SK-N-SH treated with all-trans-retinoic acid at 6 μM for 48 hours (cell line): ENCODE results near the gene KLK3.
"Not testable (repeated sequence)": the region's sequence is repeated elsewhere in the genome, so short reads cannot be mapped to it uniquely, and the experiment has no call there.

Experiments
- ATAC-seq: fragments of 200-7000 bp; cut with Tn5 transposase; 3 replicates; pipeline ENCODE4 v1.9.1; 2020; ENCODE audit warnings: mild to moderate bottlenecking, moderate library complexity
- ARNTL ChIP-seq: fragments of 450-650 bp; formaldehyde crosslinking; IDR thresholded peaks from 2 replicates; pipeline ENCODE4 v1.5.0; 2020; ENCODE audit warnings: low read depth, mild to moderate bottlenecking, moderate library complexity, borderline replicate concordance
- BACH2 ChIP-seq: fragments of 250-450 bp; sonication (Bioruptor Pico); IDR thresholded peaks from 2 replicates; pipeline ENCODE4 v1.9.0; 2021; ENCODE audit warnings: mild to moderate bottlenecking, borderline replicate concordance
- CSDC2 ChIP-seq: fragments of 250-450 bp; sonication (Bioruptor Pico); IDR thresholded peaks from 2 replicates; pipeline ENCODE4 v1.5.0; 2020; ENCODE audit warnings: mild to moderate bottlenecking, moderate library complexity
- GLIS3 ChIP-seq: fragments of 250-450 bp; sonication (Bioruptor Pico); IDR thresholded peaks from 2 replicates; pipeline ENCODE4 v1.5.0; 2020; ENCODE audit warnings: mild to moderate bottlenecking, moderate library complexity
- ISL1 ChIP-seq: fragments of 250-450 bp; sonication (Bioruptor Pico); IDR thresholded peaks from 2 replicates; pipeline ENCODE4 v2.1.2; 2022; ENCODE audit warnings: mild to moderate bottlenecking, moderate library complexity
- OSR1 ChIP-seq: fragments of 250-450 bp; sonication (Bioruptor Pico); IDR thresholded peaks from 2 replicates; pipeline ENCODE4 v1.8.0; 2022; ENCODE audit warnings: moderate library complexity, mild to moderate bottlenecking, inconsistent platforms
- RARB ChIP-seq: fragments of 250-450 bp; sonication (Bioruptor Pico); IDR thresholded peaks from 2 replicates; pipeline ENCODE4 v1.8.0; 2021; ENCODE audit warnings: mild to moderate bottlenecking, moderate library complexity
- SNAI2 ChIP-seq: fragments of 250-450 bp; sonication (Bioruptor Pico); IDR thresholded peaks from 2 replicates; pipeline ENCODE4 v1.5.0; 2020; ENCODE audit warnings: mild to moderate bottlenecking, moderate library complexity
- TCF4 ChIP-seq: fragments of 250-450 bp; sonication (Bioruptor Pico); IDR thresholded peaks from 2 replicates; pipeline ENCODE4 v1.8.0; 2021; ENCODE audit warnings: mild to moderate bottlenecking, moderate library complexity, borderline replicate concordance
- TOX ChIP-seq: fragments of 250-450 bp; sonication (Bioruptor Pico); IDR thresholded peaks from 2 replicates; pipeline ENCODE4 v1.8.0; 2021; ENCODE audit warnings: mild to moderate bottlenecking, moderate library complexity, borderline replicate concordance
- ZC3H10 ChIP-seq: fragments of 250-450 bp; sonication (Bioruptor Pico); IDR thresholded peaks from 2 replicates; pipeline ENCODE4 v1.5.1; 2021; ENCODE audit warnings: mild to moderate bottlenecking, moderate library complexity
- ZFP3 ChIP-seq: fragments of 250-450 bp; sonication (Bioruptor Pico); IDR thresholded peaks from 2 replicates; pipeline ENCODE4 v1.5.0; 2020; ENCODE audit warnings: mild to moderate bottlenecking, moderate library complexity
- ZFP30 ChIP-seq: fragments of 450-650 bp; formaldehyde crosslinking; IDR thresholded peaks from 2 replicates; pipeline ENCODE4 v1.5.0; 2022; ENCODE audit warnings: mild to moderate bottlenecking, moderate library complexity
- ZNF565 ChIP-seq: fragments of 450-650 bp; formaldehyde crosslinking; conservative IDR thresholded peaks from 2 replicates; pipeline ENCODE4 v1.5.0; 2020; ENCODE audit warnings: low read depth, mild to moderate bottlenecking, moderate library complexity
- ZNF70 ChIP-seq: fragments of 450-650 bp; formaldehyde crosslinking; IDR thresholded peaks from 2 replicates; pipeline ENCODE4 v1.5.0; 2020; ENCODE audit warnings: mild to moderate bottlenecking, moderate library complexity
- ZNF8 ChIP-seq: fragments of 450-650 bp; formaldehyde crosslinking; IDR thresholded peaks from 2 replicates; pipeline ENCODE4 v1.5.0; 2020; ENCODE audit warnings: mild to moderate bottlenecking, moderate library complexity
- TF ChIP-seq, protein P1 (sequence below): fragments of 250-450 bp; sonication (Bioruptor Pico); IDR thresholded peaks from 2 replicates; pipeline ENCODE4 v1.8.0; 2020; ENCODE audit warnings: mild to moderate bottlenecking, moderate library complexity, borderline replicate concordance
- TF ChIP-seq, protein P2 (sequence below): fragments of 250-450 bp; sonication (Bioruptor Pico); IDR thresholded peaks from 2 replicates; pipeline ENCODE4 v1.5.1; 2020; ENCODE audit warnings: low read depth, mild to moderate bottlenecking, moderate library complexity
- TF ChIP-seq, protein P3 (sequence below): fragments of 250-450 bp; sonication (Bioruptor Pico); IDR thresholded peaks from 2 replicates; pipeline ENCODE4 v1.5.1; 2021; ENCODE audit warnings: mild to moderate bottlenecking, moderate library complexity
- TF ChIP-seq, protein P4 (sequence below): fragments of 250-450 bp; sonication (Bioruptor Pico); IDR thresholded peaks from 2 replicates; pipeline ENCODE4 v1.5.0; 2020; ENCODE audit warnings: mild to moderate bottlenecking, moderate library complexity

The KLK3 gene

DNA sequence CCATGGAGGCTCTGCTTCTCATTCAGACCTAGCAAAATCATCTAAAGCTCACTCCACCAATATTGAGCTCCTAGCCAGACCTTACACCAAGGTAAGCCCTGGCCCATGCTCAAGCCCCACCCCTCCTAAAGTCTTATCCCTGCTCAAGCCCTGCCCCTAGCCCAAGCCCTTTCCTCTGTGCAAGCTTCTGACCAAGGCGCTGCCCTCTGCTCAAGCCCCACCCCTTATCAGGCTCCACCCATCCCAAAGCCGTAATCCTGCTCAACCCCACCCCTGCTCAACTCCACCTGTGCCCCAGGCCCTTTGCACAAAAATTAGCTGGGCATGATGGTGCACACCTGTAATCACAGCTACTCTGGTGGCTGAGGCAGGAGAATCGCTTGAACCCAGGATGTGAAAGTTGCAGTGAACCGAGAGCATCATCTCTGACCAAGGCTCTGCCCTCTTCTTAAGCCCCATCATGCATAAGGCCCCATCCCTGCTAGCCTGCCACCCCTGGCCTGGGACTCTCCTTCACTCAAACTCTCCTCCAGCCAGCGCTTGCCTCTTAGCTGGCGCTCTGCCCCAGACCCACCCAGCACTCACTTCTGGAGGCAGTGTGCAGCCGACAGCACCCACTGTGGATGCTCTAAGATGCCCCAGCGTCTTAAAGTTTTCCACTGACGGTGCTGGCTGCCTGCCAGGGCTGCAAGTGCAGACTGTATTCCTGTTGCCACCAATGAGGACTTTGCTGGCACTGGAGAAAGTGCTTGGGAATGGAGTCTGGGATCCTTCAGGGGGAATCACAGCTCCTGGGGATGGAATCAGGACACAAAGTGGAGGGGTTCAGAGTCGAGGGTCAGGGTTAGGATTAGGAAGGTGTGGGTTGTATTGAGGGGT lies 40.0 kb downstream of the KLK3 start:
- TF ChIP-seq BACH2 (CRISPR knock-in tag), result no peak
- TF ChIP-seq ISL1 (CRISPR knock-in tag), result no peak
- ATAC-seq, result no peak

DNA sequence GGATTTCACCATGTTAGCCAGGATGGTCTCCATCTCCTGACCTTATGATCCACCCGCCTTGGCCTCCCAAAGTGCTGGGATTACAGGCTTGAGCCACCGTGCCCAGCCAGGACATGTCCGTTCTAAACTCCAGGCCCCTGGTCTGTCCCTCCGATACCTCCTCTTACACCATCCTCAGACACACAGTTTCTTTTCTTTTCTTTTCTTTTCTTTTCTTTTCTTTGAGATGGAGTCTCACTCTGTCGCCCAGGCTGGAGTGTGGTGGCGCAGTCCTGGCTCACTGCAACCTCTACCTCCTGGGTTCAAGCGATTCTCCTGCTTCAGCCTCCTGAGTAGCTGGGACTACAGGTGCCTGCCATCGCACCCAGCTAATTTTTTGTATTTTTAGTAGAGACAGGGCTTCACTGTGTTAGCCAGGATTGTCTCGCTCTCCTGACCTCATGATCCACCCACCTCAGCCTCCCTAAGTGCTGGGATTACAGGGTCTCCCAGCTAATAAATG lies 41.4 kb downstream of the KLK3 start:
- not testable (repeated sequence) for ATAC-seq

DNA sequence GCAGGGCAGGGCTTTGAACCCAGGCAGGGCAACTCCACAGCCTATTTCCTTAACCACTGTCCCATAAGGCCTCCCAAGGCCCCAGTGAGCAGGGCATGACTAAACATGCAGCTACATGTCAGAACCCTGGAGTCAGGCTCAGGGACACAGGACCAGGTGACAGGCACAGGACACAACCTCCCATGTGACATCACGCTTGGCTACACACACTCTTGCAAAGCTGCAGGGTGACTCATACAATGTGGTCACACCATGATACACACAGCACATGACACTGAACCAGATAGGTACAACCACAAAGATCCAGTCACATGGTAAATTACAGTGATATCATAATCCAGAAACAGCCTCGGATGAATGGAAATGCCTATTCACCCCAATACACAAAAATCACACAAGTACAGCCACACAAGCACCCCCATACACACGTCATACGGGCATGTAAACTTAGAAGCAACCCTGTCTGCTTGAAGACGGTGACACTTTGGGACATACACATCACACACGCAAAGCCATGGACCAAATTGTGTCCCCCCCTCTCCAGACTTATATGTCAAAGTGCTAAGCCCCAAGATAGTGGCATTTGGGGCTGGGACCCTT lies 42.0 kb downstream of the KLK3 start:
- TF ChIP-seq ZNF565 (CRISPR knock-in tag), result no peak
- no peak for TF ChIP-seq ZFP30 (CRISPR knock-in tag)
- TF ChIP-seq, protein P1, sequence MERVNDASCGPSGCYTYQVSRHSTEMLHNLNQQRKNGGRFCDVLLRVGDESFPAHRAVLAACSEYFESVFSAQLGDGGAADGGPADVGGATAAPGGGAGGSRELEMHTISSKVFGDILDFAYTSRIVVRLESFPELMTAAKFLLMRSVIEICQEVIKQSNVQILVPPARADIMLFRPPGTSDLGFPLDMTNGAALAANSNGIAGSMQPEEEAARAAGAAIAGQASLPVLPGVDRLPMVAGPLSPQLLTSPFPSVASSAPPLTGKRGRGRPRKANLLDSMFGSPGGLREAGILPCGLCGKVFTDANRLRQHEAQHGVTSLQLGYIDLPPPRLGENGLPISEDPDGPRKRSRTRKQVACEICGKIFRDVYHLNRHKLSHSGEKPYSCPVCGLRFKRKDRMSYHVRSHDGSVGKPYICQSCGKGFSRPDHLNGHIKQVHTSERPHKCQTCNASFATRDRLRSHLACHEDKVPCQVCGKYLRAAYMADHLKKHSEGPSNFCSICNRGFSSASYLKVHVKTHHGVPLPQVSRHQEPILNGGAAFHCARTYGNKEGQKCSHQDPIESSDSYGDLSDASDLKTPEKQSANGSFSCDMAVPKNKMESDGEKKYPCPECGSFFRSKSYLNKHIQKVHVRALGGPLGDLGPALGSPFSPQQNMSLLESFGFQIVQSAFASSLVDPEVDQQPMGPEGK (CRISPR knock-in tag), result no peak
- no peak for TF ChIP-seq SNAI2 (CRISPR knock-in tag)
- TF ChIP-seq, protein P2, sequence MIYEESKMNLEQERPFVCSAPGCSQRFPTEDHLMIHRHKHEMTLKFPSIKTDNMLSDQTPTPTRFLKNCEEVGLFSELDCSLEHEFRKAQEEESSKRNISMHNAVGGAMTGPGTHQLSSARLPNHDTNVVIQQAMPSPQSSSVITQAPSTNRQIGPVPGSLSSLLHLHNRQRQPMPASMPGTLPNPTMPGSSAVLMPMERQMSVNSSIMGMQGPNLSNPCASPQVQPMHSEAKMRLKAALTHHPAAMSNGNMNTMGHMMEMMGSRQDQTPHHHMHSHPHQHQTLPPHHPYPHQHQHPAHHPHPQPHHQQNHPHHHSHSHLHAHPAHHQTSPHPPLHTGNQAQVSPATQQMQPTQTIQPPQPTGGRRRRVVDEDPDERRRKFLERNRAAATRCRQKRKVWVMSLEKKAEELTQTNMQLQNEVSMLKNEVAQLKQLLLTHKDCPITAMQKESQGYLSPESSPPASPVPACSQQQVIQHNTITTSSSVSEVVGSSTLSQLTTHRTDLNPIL (CRISPR knock-in tag), result no peak
- no peak for TF ChIP-seq ZFP3 (CRISPR knock-in tag)
- TF ChIP-seq ARNTL (CRISPR knock-in tag), result no peak
- no peak for TF ChIP-seq BACH2 (CRISPR knock-in tag)
- TF ChIP-seq TCF4 (CRISPR knock-in tag), result no peak
- no peak for TF ChIP-seq TOX (CRISPR knock-in tag)
- TF ChIP-seq OSR1 (CRISPR knock-in tag), result no peak
- TF ChIP-seq CSDC2, result no peak
- no peak for TF ChIP-seq GLIS3 (CRISPR knock-in tag)
- TF ChIP-seq, protein P3, sequence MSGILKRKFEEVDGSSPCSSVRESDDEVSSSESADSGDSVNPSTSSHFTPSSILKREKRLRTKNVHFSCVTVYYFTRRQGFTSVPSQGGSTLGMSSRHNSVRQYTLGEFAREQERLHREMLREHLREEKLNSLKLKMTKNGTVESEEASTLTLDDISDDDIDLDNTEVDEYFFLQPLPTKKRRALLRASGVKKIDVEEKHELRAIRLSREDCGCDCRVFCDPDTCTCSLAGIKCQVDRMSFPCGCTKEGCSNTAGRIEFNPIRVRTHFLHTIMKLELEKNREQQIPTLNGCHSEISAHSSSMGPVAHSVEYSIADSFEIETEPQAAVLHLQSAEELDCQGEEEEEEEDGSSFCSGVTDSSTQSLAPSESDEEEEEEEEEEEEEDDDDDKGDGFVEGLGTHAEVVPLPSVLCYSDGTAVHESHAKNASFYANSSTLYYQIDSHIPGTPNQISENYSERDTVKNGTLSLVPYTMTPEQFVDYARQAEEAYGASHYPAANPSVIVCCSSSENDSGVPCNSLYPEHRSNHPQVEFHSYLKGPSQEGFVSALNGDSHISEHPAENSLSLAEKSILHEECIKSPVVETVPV (CRISPR knock-in tag), result no peak
- no peak for TF ChIP-seq ISL1 (CRISPR knock-in tag)
- ATAC-seq, result no peak

DNA sequence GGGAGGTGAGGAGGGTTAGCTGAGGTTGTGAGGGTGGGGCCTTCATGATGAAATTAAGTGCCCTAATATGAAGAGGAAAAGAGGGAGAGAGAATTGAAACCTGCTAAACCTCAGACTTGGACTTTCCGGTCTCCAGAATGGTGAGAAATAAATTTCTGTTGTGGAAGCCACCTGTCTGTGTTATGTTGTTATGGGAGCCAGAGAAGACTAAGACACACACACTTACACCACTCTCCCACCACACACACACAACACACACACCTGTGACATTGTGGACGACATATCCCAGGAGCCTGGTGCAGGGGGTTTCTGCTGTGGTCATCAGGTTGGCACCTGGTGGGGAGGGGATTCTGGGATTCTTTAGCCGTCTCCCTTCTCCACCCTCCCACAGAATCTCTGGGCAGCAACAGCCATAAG lies 42.5 kb downstream of the KLK3 start:
- TF ChIP-seq OSR1 (CRISPR knock-in tag), result no peak
- TF ChIP-seq RARB (CRISPR knock-in tag), result no peak
- no peak for ATAC-seq

DNA sequence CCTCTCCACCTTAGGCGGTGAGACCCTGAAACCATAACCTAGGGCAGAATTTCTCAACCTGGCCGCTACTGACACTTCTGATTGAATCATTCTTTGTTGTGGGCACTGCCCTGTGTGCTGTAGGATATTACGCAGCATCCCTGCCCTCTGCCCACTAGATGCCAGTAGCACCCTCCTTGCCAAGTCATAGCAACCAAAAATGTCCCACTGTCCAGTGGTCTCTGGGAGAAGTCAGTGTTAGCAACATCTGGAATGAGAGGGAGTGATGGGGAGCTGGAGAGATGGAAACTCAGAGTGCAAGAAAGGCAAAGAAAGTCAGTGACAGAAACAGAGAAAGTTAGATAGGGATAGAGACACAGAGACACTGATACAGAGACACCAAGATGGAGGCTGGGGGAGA lies 42.9 kb downstream of the KLK3 start:
- TF ChIP-seq ZC3H10 (CRISPR knock-in tag), result no peak
- TF ChIP-seq, protein P2 (CRISPR knock-in tag), result no peak
- no peak for ATAC-seq

DNA sequence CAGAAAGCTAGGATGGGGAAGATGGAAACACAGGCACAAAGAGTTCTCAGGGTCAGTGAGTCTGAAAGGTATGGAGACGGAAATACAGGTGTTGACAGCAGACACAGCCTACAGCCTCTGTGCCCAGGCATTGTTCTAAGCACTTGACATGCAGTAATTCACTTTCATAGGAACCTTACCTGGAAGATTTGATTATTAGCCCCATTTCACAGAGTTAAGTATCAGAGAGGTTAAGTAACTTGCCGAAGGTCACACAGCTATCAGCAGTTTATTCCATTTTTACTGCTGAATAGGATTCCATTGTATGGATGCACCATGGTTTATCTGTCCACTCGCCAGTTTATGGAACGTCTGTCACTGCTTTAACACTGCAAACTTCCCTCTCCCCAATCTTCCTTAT lies 43.3 kb downstream of the KLK3 start:
- ATAC-seq, result no peak
- TF ChIP-seq TOX (CRISPR knock-in tag) (no peak), ZFP3 (CRISPR knock-in tag) (no peak), SNAI2 (CRISPR knock-in tag) (no peak), RARB (CRISPR knock-in tag) (no peak), ZNF8 (CRISPR knock-in tag) (no peak), BACH2 (CRISPR knock-in tag) (no peak), ARNTL (CRISPR knock-in tag) (no peak), ZNF70 (CRISPR knock-in tag) (no peak)
- TF ChIP-seq, protein P4, sequence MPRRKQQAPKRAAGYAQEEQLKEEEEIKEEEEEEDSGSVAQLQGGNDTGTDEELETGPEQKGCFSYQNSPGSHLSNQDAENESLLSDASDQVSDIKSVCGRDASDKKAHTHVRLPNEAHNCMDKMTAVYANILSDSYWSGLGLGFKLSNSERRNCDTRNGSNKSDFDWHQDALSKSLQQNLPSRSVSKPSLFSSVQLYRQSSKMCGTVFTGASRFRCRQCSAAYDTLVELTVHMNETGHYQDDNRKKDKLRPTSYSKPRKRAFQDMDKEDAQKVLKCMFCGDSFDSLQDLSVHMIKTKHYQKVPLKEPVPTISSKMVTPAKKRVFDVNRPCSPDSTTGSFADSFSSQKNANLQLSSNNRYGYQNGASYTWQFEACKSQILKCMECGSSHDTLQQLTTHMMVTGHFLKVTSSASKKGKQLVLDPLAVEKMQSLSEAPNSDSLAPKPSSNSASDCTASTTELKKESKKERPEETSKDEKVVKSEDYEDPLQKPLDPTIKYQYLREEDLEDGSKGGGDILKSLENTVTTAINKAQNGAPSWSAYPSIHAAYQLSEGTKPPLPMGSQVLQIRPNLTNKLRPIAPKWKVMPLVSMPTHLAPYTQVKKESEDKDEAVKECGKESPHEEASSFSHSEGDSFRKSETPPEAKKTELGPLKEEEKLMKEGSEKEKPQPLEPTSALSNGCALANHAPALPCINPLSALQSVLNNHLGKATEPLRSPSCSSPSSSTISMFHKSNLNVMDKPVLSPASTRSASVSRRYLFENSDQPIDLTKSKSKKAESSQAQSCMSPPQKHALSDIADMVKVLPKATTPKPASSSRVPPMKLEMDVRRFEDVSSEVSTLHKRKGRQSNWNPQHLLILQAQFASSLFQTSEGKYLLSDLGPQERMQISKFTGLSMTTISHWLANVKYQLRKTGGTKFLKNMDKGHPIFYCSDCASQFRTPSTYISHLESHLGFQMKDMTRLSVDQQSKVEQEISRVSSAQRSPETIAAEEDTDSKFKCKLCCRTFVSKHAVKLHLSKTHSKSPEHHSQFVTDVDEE (CRISPR knock-in tag), result no peak
